GM12874 (cell line): ENCODE results near the gene EMX2.

ENCODE experiments used
- TF ChIP-seq, protein P1 (sequence below): IDR thresholded peaks from 2 replicates; pipeline ENCODE4 v1.5.1; 2011; ENCODE audit warnings: low read depth, mild to moderate bottlenecking, control low read depth, low read length, moderate library complexity; ENCODE audit not compliant: insufficient read depth

Gene EMX2

DNA sequence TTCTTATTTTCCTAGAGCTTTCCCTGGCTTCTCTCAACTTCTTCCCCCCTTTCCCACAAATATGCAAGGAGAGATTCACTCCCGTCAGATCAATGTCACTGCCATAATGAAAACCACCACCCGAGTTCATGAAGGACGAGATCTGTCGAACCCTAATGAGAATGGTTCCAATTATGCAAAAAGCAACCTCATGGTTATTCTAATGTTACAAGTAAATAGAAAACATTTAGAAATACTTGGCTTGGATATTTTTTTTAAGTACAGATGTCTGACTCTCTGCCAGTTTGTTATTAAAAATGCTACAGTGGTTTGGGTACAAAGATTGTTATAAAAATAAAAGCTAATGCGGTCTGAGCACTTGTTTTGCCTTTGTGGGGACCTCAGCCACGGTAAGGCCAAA, 25.9 kb upstream of the EMX2 start:
- TF ChIP-seq, protein P1, sequence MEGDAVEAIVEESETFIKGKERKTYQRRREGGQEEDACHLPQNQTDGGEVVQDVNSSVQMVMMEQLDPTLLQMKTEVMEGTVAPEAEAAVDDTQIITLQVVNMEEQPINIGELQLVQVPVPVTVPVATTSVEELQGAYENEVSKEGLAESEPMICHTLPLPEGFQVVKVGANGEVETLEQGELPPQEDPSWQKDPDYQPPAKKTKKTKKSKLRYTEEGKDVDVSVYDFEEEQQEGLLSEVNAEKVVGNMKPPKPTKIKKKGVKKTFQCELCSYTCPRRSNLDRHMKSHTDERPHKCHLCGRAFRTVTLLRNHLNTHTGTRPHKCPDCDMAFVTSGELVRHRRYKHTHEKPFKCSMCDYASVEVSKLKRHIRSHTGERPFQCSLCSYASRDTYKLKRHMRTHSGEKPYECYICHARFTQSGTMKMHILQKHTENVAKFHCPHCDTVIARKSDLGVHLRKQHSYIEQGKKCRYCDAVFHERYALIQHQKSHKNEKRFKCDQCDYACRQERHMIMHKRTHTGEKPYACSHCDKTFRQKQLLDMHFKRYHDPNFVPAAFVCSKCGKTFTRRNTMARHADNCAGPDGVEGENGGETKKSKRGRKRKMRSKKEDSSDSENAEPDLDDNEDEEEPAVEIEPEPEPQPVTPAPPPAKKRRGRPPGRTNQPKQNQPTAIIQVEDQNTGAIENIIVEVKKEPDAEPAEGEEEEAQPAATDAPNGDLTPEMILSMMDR: no peak

DNA sequence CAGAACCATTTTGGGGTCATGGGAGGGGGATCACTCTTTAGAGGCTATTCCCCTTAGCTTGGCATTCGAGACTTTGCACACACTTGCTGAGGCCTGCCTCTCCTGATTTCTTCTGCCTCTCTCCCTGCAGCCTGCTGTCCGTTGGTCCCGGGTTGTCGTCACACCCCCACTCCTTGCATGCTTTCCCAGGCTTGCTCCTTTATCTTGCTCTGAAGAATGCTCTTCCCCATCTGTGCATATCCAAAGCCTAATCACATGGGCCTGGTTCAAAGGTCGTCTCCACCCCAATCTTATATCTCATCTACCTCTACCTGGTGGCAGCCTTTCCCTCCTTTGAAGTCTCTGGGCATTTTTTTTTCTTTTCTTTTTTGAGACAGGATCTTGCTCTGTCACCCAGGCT, 24.3 kb upstream of the EMX2 start:
- TF ChIP-seq, protein P1: no peak

DNA sequence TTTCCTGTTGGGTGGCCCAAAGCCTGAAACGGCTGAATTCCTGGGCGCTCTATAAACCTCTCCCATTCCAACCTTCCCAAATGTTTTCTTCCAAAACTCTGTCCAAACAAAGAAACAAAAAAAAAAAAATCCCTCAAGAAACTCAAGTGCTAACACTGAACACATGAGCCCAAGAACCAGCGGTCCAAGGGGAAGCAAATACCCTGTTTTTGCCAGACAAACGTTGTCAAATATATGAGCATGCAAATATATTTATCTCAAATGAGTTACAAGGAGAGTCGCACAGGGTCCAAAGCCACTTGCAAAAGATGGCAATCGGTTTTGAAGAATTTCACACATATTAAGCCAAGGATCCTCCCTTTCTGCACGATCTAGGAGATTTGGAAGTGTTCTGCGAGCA, 23.3 kb upstream of the EMX2 start:
- TF ChIP-seq, protein P1: no peak

DNA sequence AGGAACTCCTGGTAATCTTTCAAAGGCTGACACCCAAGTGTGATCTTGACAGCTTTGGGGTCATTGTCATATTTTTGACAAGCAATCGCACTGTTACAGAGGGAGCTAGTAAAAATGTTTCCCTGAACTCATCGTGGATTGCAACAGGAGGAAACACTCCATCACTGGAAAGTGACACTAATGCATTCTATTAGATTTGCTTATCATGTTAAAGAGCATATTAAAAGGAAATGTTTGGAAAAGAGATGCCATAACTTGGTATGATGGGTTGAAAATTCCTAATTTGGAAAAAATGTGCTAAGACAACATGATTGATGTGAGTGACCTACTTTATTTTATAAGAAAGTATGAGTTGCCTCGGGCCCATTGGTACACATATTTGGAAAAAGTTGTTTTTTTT, 22.7 kb upstream of the EMX2 start:
- TF ChIP-seq, protein P1: no peak

DNA sequence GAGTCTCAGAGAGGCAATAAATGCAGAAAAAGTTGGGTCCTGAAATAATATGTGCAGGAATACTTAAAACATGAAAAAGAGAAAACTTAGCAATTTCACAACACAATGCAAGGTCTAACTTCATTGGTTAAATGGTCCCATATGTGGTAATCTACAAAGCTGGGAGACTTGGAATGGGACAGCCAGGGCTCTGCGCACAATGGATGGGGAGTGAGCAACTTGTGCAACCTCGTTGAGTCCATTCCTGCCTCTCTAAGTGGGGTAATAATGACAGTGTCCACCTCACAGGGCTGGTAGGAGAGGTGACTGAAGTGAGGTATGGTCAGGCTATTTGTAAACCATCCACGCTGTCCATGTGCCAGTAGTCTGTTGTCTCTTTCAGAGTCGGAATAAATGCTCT, 11.8 kb upstream of the EMX2 start:
- TF ChIP-seq, protein P1: no peak

DNA sequence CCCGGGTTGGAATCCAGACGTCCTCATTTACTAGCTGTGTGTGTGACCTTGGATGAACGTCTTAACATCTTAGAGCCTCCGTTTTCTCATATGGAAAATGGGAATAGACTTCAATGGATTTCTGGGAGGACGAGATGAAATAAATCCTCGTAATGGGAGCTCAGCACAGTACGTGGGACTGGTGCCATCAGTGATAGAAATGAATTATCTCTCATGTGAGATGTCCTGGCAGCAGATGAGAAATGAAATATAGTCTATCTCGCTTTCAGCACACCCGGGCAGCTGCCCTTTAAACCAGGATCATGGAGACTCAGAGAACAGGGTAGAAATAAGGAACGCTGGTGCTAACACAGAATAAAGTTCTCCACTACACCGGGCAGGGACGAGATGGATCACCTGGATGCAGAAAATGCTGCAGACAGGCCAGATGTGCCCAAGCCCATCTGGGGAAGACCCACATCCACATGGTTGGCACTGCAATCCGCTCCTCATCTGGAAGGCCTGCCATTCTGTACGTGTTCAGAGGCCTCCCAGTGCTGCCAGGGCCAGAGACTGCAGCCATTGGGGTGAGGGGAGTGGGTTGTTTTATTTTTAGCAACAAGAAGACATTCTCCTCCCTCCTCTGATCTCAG, 11.1 kb upstream of the EMX2 start:
- TF ChIP-seq, protein P1: no peak

DNA sequence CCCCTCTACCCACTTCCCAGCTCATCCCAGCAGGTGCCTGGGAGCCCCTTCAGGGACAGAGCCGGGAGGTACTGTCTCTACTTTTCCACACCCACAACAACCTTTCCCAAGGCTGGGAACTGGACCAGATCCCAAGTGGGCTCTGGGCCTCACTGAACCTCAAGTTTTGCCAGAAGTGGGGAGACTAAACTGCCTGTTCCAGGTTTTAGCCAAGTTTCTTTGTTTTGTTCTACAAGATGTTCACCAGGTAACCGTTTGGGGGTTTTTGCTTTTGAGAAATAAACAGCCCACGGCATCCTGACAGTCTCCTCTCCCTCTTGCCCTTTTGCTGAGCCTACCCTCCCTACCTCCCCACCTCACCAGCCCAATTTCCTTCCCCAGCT, 10.6 kb upstream of the EMX2 start:
- TF ChIP-seq, protein P1: no peak
